ENCODE data around the gene KLHL6.
"Not testable (repeated sequence)": the region's sequence is repeated elsewhere in the genome, so short reads cannot be mapped to it uniquely, and the experiment has no call there.

Gene KLHL6

GRCh38 chr3:183472155-183472554 lies 83.4 kb downstream of the KLHL6 start:
- Mint-ChIP-seq H3K36me3 (ENCODE audit: low read depth) (no peaks in the 10 kb centered on the region), H3K4me1 (no peaks in the 10 kb centered on the region), H3K9me3 (no peaks in the 10 kb centered on the region), H3K4me3 (no peak overlapping the region), H3K27ac (no peak overlapping the region), H3K27me3 (ENCODE audit: low read depth) (no peaks in the 10 kb centered on the region)
- TF ChIP-seq CTCF (IDR thresholded peaks at IDR 0.05; ENCODE audit: unreplicated experiment in 3 of 3) = no peak

- Mint-ChIP-seq H3K4me3 (no peak overlapping the region), H3K4me1 (peaks cover 5% of the 10 kb centered on the region), H3K9me3 (peaks cover 2% of the 10 kb centered on the region), H3K27me3 (ENCODE audit: low read depth) (no peaks in the 10 kb centered on the region), H3K27ac (no peak overlapping the region), H3K36me3 (ENCODE audit: low read depth) (no peaks in the 10 kb centered on the region)
- no peak for TF ChIP-seq CTCF (IDR thresholded peaks at IDR 0.05; ENCODE audit: unreplicated experiment in 3 of 3)
These were observed 87.1 kb downstream of the KLHL6 start for GRCh38 chr3:183468424-183468823.

- H3K4me1 Mint-ChIP-seq = peaks cover 5% of the 10 kb centered on the region
- no peaks in the 10 kb centered on the region for H3K27me3 Mint-ChIP-seq (ENCODE audit: low read depth)
- no peaks in the 10 kb centered on the region for H3K36me3 Mint-ChIP-seq (ENCODE audit: low read depth)
- no peak overlapping the region for H3K4me3 Mint-ChIP-seq
- peaks cover 2% of the 10 kb centered on the region for H3K9me3 Mint-ChIP-seq
- no peak overlapping the region for H3K27ac Mint-ChIP-seq
- TF ChIP-seq CTCF (IDR thresholded peaks at IDR 0.05; ENCODE audit: unreplicated experiment in 3 of 3) = no peak
These were observed 88.9 kb downstream of the KLHL6 start for GRCh38 chr3:183466575-183466974.

- H3K9me3 Mint-ChIP-seq; H3K27me3 Mint-ChIP-seq (ENCODE audit: low read depth); H3K4me3 Mint-ChIP-seq; H3K4me1 Mint-ChIP-seq; H3K27ac Mint-ChIP-seq; H3K36me3 Mint-ChIP-seq (ENCODE audit: low read depth): not testable (repeated sequence)
These were observed 89.8 kb downstream of the KLHL6 start for GRCh38 chr3:183465710-183466109.

- Mint-ChIP-seq H3K27ac (no peak overlapping the region), H3K27me3 (ENCODE audit: low read depth) (no peaks in the 10 kb centered on the region), H3K4me3 (no peak overlapping the region), H3K9me3 (peaks cover 9% of the 10 kb centered on the region), H3K36me3 (ENCODE audit: low read depth) (no peaks in the 10 kb centered on the region), H3K4me1 (peaks cover 5% of the 10 kb centered on the region)
- TF ChIP-seq CTCF (IDR thresholded peaks at IDR 0.05; ENCODE audit: unreplicated experiment in 3 of 3) = no peak
These were observed 91.0 kb downstream of the KLHL6 start for GRCh38 chr3:183464480-183464879.

- Mint-ChIP-seq H3K27ac (peak overlapping the region in 1 of 3 experiments; percentile 45), H3K36me3 (ENCODE audit: low read depth) (peaks cover 15% of the 10 kb centered on the region), H3K9me3 (peaks cover 9% of the 10 kb centered on the region), H3K27me3 (ENCODE audit: low read depth) (no peaks in the 10 kb centered on the region), H3K4me3 (no peak overlapping the region), H3K4me1 (peaks cover 6% of the 10 kb centered on the region)
- no peak for TF ChIP-seq CTCF (IDR thresholded peaks at IDR 0.05; ENCODE audit: unreplicated experiment in 3 of 3)
These were observed 95.1 kb downstream of the KLHL6 start for GRCh38 chr3:183460081-183461055.
